ENCODE results near the gene KLK7.

The KLK7 gene

DNA sequence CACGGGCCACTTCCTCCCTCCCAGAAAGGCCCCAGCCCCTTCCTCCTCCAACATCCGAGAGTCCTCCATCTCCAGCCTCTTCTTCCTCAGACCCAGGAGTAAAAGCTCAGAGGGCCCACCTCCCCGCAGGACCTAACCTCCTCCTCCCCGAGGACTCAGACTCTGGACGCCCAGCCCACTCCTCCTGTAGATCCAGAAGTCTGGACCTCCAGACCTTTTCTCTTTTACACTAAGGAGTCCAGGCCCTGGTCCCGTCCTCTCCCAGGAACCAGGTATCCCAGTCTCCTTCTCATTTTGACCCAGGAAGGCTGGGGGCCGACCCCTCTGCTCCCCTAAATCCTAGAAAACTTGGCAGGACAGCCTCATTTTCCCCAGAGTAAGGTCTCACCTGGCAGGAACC is 19.6 kb upstream of the KLK7 start:
- Histone ChIP-seq H3K4me3 (ENCODE audit: low read depth, low read length) (no peak overlapping the region), H3K36me3 (replicated peaks) (no peaks in the 10 kb centered on the region), H3K27ac (no peak overlapping the region), H3K27me3 (replicated peaks) (no peaks in the 10 kb centered on the region)
- no peak for DNase-seq
- no peak for TF ChIP-seq CTCF (IDR thresholded peaks at IDR 0.05; ENCODE audit: low read depth, low read length, missing control alignments)
- in situ Hi-C loops (cut with HindIII; ENCODE audit: low pct_ligation_motif_present, low sequenced_read_pairs): no loop called here

DNA sequence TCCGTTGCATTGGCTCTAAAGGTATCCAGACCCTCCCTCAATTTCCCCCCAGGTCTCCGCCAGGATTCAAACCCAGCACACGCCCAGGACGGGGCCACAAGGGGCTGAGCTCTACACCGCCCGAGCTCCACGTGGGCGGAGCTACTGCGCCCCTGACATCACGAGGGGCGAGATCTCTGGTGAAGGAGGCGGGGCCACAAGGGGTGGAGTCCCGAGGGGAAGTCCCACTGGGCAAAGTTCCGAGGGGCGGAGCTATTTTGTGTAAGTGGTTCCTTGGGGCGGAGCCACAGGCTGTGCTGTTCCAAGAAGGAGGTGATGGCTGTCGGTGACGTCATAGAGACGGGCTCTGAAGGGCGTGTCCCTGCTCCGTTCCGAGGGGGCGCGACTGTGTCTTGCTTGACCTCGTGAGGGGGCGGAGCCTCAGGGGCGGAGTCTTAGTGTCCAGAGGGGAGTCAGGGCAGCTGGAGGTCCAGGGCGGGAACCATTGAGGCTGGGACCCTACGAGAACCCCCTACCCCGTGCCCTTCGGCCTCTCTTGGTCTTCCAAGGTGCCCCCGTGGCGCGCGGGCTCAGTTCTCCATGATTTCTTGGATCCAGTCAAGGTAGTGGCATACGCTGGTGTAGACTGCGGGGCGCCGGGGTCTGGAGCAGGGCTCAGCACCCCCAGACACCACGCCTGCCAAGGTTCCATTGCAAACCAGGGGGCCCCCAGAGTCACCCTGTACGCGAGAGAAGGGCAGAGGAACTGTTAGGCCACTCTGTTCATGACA is 19.0 kb upstream of the KLK7 start:
- in situ Hi-C loops (cut with HindIII; ENCODE audit: low pct_ligation_motif_present, low sequenced_read_pairs): no loop called here
- Histone ChIP-seq H3K4me3 (ENCODE audit: low read depth, low read length) (no peak overlapping the region), H3K27me3 (replicated peaks) (no peaks in the 10 kb centered on the region), H3K36me3 (replicated peaks) (no peaks in the 10 kb centered on the region), H3K27ac (no peak overlapping the region)
- DNase-seq: no peak
- no peak for TF ChIP-seq CTCF (IDR thresholded peaks at IDR 0.05; ENCODE audit: low read depth, low read length, missing control alignments)

- Histone ChIP-seq H3K36me3 (replicated peaks) (no peaks in the 10 kb centered on the region), H3K27me3 (replicated peaks) (no peaks in the 10 kb centered on the region), H3K4me3 (ENCODE audit: low read depth, low read length) (no peak overlapping the region), H3K27ac (no peak overlapping the region)
- in situ Hi-C loops (cut with HindIII; ENCODE audit: low pct_ligation_motif_present, low sequenced_read_pairs): no loop called here
- DNase-seq: no peak
- no peak for TF ChIP-seq CTCF (IDR thresholded peaks at IDR 0.05; ENCODE audit: low read depth, low read length, missing control alignments)
Observed at GRCh38 chr19:51002089-51002532, 18.4 kb upstream of the KLK7 start.

GRCh38 chr19:51001515-51001914 is 17.8 kb upstream of the KLK7 start, which contains the start of gene KLK8:
TSS of gene KLK8 (minus strand) at chr19:51001604. CDS start at chr19:51001167, 437 bp downstream.
- no peak within 1 kb of the TSS for H3K4me3 ChIP-seq (ENCODE audit: low read depth, low read length)
- no peaks in the 10 kb centered on the region for H3K36me3 ChIP-seq (replicated peaks)
- no peaks in the 10 kb centered on the region for H3K27me3 ChIP-seq (replicated peaks)
- no peak for DNase-seq
- in situ Hi-C loops (cut with HindIII; ENCODE audit: low pct_ligation_motif_present, low sequenced_read_pairs): no loop called here
- no peak for TF ChIP-seq CTCF (IDR thresholded peaks at IDR 0.05; ENCODE audit: low read depth, low read length, missing control alignments)
- H3K27ac ChIP-seq: no peak within 1 kb of the TSS

DNA sequence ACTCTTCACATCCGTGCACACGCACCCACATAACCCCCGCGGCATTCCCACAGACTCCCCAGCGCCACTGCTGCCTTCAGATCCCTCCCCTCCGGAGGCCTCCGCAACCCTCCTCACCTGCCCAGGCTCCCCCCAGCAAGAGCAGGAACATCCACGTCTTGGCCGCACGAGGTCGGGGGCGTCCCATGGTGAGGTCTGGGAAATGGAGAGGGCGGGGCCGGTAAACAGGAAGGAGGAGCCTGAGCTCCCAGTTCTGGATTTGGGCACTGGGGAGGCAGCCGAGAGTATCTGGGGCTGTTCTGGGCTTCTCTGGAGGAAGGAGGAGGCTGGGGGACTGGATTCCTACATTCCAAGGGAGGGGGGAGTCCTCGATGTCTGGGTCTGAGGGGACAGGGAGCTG is 17.3 kb upstream of the KLK7 start:
- Histone ChIP-seq H3K4me3 (ENCODE audit: low read depth, low read length) (no peak overlapping the region), H3K27ac (no peak overlapping the region), H3K27me3 (replicated peaks) (no peaks in the 10 kb centered on the region), H3K36me3 (replicated peaks) (no peaks in the 10 kb centered on the region)
- in situ Hi-C loops (cut with HindIII; ENCODE audit: low pct_ligation_motif_present, low sequenced_read_pairs): no loop called here
- no peak for DNase-seq
- TF ChIP-seq CTCF (IDR thresholded peaks at IDR 0.05; ENCODE audit: low read depth, low read length, missing control alignments): no peak

- Histone ChIP-seq H3K4me3 (ENCODE audit: low read depth, low read length) (no peak overlapping the region), H3K36me3 (replicated peaks) (no peaks in the 10 kb centered on the region), H3K27ac (no peak overlapping the region), H3K27me3 (replicated peaks) (no peaks in the 10 kb centered on the region)
- no peak for DNase-seq
- in situ Hi-C loops (cut with HindIII; ENCODE audit: low pct_ligation_motif_present, low sequenced_read_pairs): no loop called here
- no peak for TF ChIP-seq CTCF (IDR thresholded peaks at IDR 0.05; ENCODE audit: low read depth, low read length, missing control alignments)
Observed at GRCh38 chr19:51000426-51000825, 16.7 kb upstream of the KLK7 start.
